ENCODE data around the gene MED25.

GRCh38 chr19:49881672-49882394 is 63.7 kb downstream of the MED25 start:
- TF ChIP-seq EP300 (IDR thresholded peaks at IDR 0.05; ENCODE audit: borderline replicate concordance) (no peak), CEBPB (IDR thresholded peaks at IDR 0.05) (no peak), FOXM1 (IDR thresholded peaks at IDR 0.05; ENCODE audit: borderline replicate concordance, low read depth) (no peak), MAX (IDR thresholded peaks at IDR 0.05) (no peak), TEAD4 (IDR thresholded peaks at IDR 0.05) (no peak), EGR1 (IDR thresholded peaks at IDR 0.05) (no peak), CREB1 (IDR thresholded peaks at IDR 0.05; ENCODE audit: low read depth) (no peak)

All from Ishikawa (cell line).